ENCODE measurements around the gene B9D2.
"Not testable (repeated sequence)": the region's sequence is repeated elsewhere in the genome, so short reads cannot be mapped to it uniquely, and the experiment has no call there.

The B9D2 gene

DNA sequence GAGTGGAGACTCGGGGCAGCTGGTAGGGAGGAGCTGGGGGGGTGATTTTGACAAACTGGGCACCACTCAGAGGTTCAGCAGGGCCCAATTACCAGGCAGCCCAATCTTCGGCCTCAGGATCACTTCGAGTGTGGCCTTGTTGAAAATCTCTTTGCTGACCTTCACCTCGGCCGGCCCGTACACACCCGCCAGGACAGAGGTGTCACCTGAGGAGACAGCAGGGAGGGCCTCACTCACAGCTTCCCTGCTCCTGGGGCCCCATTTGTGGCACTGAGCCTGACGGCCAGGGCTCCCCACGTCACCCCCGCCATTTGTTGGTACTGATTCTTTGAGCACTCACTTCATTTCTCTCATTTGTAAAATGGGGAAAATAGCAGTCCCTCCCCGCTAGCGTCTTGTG lies 28.8 kb upstream of the B9D2 start:
- DNase-seq (ENCODE audit: extremely low read depth in 1 of 2, low read depth in 1 of 2), result no peak

DNA sequence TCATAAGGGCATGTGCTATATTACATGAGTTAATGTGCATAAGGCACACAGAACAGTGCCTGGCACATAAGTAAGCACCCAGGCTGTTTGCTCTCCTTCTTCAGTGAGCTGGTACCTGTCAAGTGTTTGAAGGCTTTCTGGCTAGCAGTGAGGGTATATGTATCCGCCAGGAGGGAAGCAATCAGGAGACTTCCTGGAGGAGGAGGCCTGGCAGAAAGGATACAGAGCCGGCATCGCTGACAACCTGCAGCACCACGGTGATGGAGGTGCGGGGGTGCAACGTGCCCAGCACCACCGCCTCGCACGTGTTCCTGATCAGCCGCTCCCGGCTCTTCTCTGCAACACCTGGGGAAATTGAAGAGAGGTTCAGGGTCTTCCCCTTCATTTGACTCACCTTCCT lies 27.7 kb upstream of the B9D2 start:
- no peak for DNase-seq (ENCODE audit: extremely low read depth in 1 of 2, low read depth in 1 of 2)

GRCh38 chr19:41386442-41386841 lies 22.5 kb upstream of the B9D2 start:
- DNase-seq (ENCODE audit: extremely low read depth in 1 of 2, low read depth in 1 of 2), result no peak

DNA sequence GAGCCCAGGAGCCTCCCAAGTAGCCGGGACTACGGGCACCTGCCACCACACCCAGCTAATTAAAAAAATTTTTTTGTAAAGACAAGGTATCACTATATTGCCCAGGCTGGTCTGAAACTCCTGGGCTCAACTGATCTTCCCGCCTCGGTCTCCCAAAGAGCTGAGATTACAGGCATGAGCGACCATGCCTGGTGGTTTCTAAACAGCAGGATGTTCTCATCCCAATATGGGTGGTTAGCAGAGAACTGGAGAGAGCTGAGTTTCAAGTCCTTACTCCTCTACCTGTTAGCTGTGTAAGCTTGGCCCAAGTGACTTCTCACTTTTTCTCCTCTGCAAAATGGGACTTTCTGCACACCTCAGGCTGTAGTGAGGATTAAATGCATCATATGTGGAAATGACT lies 20.4 kb upstream of the B9D2 start:
- no peak for DNase-seq (ENCODE audit: extremely low read depth in 1 of 2, low read depth in 1 of 2)

- not testable (repeated sequence) for DNase-seq (ENCODE audit: extremely low read depth in 1 of 2, low read depth in 1 of 2)
Observed at GRCh38 chr19:41381536-41381935, 17.6 kb upstream of the B9D2 start.

DNA sequence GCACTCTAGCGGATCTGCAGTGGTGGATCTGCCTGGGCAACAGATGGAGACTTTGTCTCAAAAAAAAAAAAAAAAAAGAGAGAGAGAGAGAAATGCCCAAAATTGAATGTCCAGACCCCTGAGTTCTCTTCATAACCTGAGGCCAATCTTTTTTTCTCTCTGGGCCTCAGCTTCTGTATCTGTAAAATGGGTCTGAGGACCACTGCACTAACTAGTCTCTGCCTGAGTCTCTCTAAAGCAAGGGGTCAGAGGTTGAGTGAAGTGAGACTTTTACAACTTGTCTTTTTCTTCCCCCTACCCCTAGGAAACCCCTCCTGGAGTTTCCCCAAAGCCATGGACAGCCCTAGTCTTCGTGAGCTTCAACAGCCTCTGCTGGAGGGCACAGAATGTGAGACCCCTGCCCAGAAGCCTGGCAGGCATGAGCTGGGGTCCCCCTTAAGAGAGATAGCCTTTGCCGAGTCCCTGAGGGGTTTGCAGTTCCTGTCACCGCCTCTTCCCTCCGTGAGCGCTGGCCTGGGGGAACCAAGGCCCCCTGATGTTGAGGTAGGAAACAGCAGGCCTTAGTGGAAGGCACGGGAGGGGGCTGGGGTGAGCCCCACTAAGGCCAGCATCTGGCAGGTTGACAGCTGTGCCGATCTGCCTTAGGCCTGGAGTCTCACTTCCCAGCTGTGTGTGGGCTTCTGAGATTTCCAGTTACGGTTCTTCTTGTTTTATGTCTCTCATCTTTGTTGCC lies 14.2 kb upstream of the B9D2 start:
- DNase-seq (ENCODE audit: extremely low read depth in 1 of 2, low read depth in 1 of 2), result no peak

GRCh38 chr19:41376998-41377365 lies 13.0 kb upstream of the B9D2 start:
- DNase-seq (ENCODE audit: extremely low read depth in 1 of 2, low read depth in 1 of 2), result no peak

- no peak for DNase-seq (ENCODE audit: extremely low read depth in 1 of 2, low read depth in 1 of 2)
Observed at GRCh38 chr19:41376241-41376997, 12.5 kb upstream of the B9D2 start, which contains the start of gene TMEM91. Gene TMEM91, plus strand, starts transcription at chr19:41376533. Its CDS starts 1,777 bp downstream, at chr19:41378310.

- no peak for DNase-seq (ENCODE audit: extremely low read depth in 1 of 2, low read depth in 1 of 2)
Observed at GRCh38 chr19:41373993-41374392, 10.0 kb upstream of the B9D2 start.

DNA sequence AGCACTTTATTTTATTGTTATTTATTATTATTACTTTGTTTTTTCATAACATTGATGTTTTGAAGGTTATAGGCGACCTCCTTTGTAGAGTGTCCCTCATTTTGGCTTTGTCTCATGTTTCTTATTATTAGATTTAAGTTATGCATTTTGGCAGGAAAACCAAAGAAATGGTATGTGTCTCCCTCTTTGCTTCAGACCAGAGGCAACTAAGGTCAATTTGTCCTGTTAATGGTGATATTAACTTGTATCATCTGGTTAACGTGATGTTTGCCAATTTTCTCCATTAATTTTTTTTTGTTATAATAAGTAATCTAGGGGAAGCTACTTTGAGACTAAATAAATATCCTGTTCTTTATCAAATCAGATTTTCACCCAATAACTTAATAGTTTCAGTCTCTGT lies 8.6 kb upstream of the B9D2 start:
- no peak for DNase-seq (ENCODE audit: extremely low read depth in 1 of 2, low read depth in 1 of 2)

DNA sequence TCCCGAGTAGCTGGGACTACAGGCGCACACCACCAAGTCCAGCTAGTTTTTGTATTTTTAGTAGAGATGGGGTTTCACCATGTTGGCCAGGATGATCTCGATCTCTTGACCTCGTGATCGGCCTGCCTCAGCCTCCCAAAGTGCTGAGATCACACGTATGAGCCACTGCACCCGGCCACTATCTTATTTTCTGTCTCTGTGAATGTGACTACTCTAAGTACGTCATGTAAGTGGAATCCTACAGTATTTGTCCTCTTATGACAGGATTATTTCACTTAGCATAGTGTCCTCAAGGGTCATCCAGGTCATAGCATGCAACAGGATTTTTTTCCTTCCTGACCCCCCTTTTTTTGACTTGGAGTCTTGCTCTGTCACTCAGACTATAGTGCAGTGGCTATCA lies 7.6 kb upstream of the B9D2 start:
- DNase-seq (ENCODE audit: extremely low read depth in 1 of 2, low read depth in 1 of 2), result no peak

GRCh38 chr19:41371119-41371518 lies 7.2 kb upstream of the B9D2 start:
- DNase-seq (ENCODE audit: extremely low read depth in 1 of 2, low read depth in 1 of 2), result not testable (repeated sequence)

GRCh38 chr19:41369769-41370168 lies 5.8 kb upstream of the B9D2 start:
- DNase-seq (ENCODE audit: extremely low read depth in 1 of 2, low read depth in 1 of 2), result no peak

GRCh38 chr19:41367848-41368301 lies 3.9 kb upstream of the B9D2 start:
- no peak for DNase-seq (ENCODE audit: extremely low read depth in 1 of 2, low read depth in 1 of 2)

GRCh38 chr19:41366089-41366488 lies 2.1 kb upstream of the B9D2 start:
- DNase-seq (ENCODE audit: extremely low read depth in 1 of 2, low read depth in 1 of 2), result no peak

DNA sequence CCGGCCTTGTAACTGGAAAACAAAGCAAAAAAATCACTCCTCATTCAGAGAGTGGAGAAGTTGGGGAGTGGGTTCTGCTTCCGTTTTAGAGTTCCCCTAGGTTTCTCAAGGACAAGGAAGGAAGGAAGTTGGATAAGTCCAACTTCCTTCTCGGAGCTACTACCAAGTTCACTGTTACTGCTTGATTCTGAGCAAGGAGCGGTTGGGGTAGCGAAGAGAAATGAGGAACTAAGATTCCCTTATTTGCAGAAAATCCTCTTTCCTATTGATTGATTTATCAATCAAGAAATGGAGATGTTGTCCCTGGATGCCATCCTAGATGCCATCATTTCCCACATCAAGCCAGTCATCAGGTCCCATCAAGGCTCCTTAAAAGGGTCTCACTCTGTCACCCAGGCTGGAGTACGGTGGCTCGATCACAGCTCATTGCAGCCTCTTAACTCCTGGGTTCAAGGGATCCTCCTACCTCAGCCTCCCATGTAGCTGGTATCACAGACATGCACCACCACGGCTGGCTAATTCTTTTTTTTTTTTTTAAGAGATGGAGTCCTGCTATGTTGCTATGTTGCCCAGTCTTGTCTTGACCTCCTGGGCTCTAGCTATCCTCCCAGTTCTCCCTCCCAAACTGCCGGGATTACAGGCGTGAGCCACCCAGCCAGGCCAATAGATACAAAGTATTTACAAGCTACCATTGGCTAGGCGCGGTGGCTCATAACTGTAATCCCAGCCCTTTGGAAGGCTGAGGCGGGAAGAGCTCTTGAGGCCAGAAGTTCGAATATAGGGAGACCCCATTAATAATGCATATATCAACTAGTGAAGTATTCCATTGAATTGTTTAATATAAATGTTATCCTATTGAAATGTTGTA lies 809 bp upstream of the B9D2 start:
- DNase-seq (ENCODE audit: extremely low read depth in 1 of 2, low read depth in 1 of 2), result no peak

DNA sequence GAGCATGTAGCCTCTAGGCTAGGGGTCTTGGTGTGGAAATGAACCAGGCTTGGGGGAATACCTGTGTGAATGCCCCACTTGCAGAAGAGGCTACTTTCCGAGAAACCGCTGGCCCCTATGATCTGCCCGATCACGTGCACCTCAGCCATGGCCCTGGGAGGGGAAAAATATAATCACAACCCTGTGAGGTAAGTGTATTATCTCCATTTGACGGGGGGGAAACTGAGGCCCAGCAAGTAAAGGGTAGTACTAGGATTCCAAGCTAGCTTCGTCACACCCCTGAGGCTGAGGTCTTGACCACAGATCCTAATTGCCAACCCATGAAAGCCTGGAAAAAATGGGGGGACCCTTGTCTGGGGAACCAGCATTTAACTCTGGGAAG lies 587 bp downstream of the B9D2 start:
- no peak for DNase-seq (ENCODE audit: extremely low read depth in 1 of 2, low read depth in 1 of 2)

DNA sequence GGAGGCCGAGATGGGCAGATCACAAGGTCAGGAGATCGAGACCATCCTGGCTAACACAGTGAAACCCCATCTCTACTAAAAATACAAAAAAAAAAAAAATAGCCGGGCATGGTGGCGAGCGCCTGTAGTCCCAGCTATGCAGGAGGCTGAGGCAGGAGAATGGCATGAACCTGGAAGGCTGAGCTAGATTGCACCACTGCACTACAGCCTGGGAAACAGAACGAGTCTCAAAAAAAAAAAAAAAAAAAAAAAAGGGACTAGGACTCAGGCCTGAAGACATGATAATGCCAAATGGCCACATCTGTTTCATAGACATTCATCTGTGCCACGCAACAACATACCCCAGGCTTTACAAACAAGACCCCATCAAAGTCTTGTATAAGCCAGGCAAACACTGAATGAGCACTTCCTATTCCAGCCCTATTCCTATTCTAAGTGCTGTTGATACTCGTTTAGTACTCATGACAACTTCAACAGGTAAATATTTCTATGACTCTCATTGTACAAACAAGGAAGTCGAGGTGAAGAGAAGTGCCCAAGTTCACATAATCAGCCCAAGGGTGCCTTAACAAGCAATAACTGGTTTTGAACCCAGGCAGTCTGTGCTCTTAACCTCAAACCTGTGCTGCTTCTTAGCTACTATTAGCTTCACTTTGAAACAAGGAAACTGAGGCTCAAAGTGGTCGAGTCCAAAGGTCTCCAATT lies 1.7 kb downstream of the B9D2 start:
- DNase-seq (ENCODE audit: extremely low read depth in 1 of 2, low read depth in 1 of 2), result no peak

DNA sequence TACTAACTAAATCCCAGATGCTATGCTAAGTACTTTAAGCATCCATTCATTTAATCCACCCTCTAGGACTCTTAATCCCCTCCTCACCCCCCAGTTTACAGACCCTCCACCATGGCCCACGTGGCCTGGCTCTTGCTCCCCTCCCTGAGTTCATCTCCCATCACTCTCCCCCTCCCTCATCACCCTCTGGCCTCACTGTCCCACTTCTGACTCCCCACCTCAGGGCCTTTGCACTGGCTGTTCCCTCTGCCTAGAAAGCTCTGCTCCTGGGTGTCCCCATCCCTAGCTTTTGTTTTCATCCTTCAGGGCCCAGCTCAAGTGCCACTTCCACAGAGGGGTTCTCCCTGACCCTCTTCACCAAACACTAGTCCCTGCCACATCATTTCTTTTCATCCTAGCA lies 4.2 kb downstream of the B9D2 start:
- DNase-seq (ENCODE audit: extremely low read depth in 1 of 2, low read depth in 1 of 2), result no peak

DNA sequence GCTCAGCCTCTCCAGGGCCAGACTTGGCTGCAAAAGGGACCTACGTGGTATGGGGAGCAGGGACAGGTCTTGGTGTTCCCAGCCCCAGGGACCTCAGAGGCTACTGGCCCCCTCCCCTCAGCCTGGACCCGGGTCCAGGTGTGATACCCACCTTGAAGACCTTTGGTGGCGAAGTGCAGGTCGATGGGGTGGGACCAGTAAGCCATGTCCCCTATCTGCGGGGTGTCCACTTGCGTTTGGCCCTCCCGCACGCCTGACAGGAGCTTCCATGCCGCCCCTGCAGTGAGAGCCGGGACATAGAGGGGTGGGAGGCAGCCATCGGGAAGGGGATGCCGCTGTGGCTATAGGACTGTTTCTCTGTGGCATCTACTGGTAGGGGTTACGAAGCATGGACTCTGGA lies 6.2 kb downstream of the B9D2 start:
- no peak for DNase-seq (ENCODE audit: extremely low read depth in 1 of 2, low read depth in 1 of 2)
